Measurements from ENCODE around the gene CGNL1.

The CGNL1 gene

GRCh38 chr15:57385923-57386390 is 9.7 kb downstream of the CGNL1 start:
- Mint-ChIP-seq H3K9me3 (no peaks in the 10 kb centered on the region), H3K27me3 (ENCODE audit: low read depth) (peaks cover 3% of the 10 kb centered on the region), H3K4me1 (ENCODE audit: low read depth) (no peaks in the 10 kb centered on the region), H3K4me3 (no peak overlapping the region), H3K36me3 (ENCODE audit: low read depth) (no peaks in the 10 kb centered on the region), H3K27ac (no peak overlapping the region)
- no peak for DNase-seq (ENCODE audit: low spot score)

- no peak overlapping the region for H3K27ac Mint-ChIP-seq
- no peaks in the 10 kb centered on the region for H3K9me3 Mint-ChIP-seq
- H3K4me1 Mint-ChIP-seq (ENCODE audit: low read depth): no peaks in the 10 kb centered on the region
- no peak for DNase-seq (ENCODE audit: low spot score)
- H3K36me3 Mint-ChIP-seq (ENCODE audit: low read depth): no peaks in the 10 kb centered on the region
- no peak overlapping the region for H3K4me3 Mint-ChIP-seq
- peaks cover 4% of the 10 kb centered on the region for H3K27me3 Mint-ChIP-seq (ENCODE audit: low read depth)
These were observed 10.7 kb downstream of the CGNL1 start for GRCh38 chr15:57386976-57387375.

- H3K27ac Mint-ChIP-seq: no peak overlapping the region
- H3K27me3 Mint-ChIP-seq (ENCODE audit: low read depth): peaks cover 6% of the 10 kb centered on the region
- H3K4me1 Mint-ChIP-seq (ENCODE audit: low read depth): no peaks in the 10 kb centered on the region
- H3K36me3 Mint-ChIP-seq (ENCODE audit: low read depth): no peaks in the 10 kb centered on the region
- DNase-seq (ENCODE audit: low spot score): no peak
- no peak overlapping the region for H3K4me3 Mint-ChIP-seq
- no peaks in the 10 kb centered on the region for H3K9me3 Mint-ChIP-seq
These were observed 11.3 kb downstream of the CGNL1 start for GRCh38 chr15:57387564-57388076.

- H3K27me3 Mint-ChIP-seq (ENCODE audit: low read depth): peaks cover 10% of the 10 kb centered on the region
These were observed 12.2 kb downstream of the CGNL1 start for GRCh38 chr15:57388464-57388863.

GRCh38 chr15:57389991-57390390 is 13.7 kb downstream of the CGNL1 start:
- no peaks in the 10 kb centered on the region for H3K36me3 Mint-ChIP-seq (ENCODE audit: low read depth)
- peaks cover 10% of the 10 kb centered on the region for H3K27me3 Mint-ChIP-seq (ENCODE audit: low read depth)
- no peaks in the 10 kb centered on the region for H3K9me3 Mint-ChIP-seq
- H3K4me1 Mint-ChIP-seq (ENCODE audit: low read depth): no peaks in the 10 kb centered on the region
- no peak for DNase-seq (ENCODE audit: low spot score)
- H3K27ac Mint-ChIP-seq: no peak overlapping the region
- H3K4me3 Mint-ChIP-seq: no peak overlapping the region

More at GRCh38 chr15:57388464-57388863, 12.2 kb downstream of the CGNL1 start:
- no peak overlapping the region for H3K27ac Mint-ChIP-seq
- no peak overlapping the region for H3K4me3 Mint-ChIP-seq
- H3K36me3 Mint-ChIP-seq (ENCODE audit: low read depth): no peaks in the 10 kb centered on the region
- no peaks in the 10 kb centered on the region for H3K9me3 Mint-ChIP-seq
- H3K4me1 Mint-ChIP-seq (ENCODE audit: low read depth): no peaks in the 10 kb centered on the region
- no peak for DNase-seq (ENCODE audit: low spot score)

GRCh38 chr15:57390583-57390982 is 14.3 kb downstream of the CGNL1 start:
- Mint-ChIP-seq H3K27me3 (ENCODE audit: low read depth) (peaks cover 10% of the 10 kb centered on the region), H3K4me1 (ENCODE audit: low read depth) (no peaks in the 10 kb centered on the region), H3K27ac (no peak overlapping the region), H3K4me3 (no peak overlapping the region), H3K36me3 (ENCODE audit: low read depth) (no peaks in the 10 kb centered on the region), H3K9me3 (no peaks in the 10 kb centered on the region)
- no peak for DNase-seq (ENCODE audit: low spot score)

GRCh38 chr15:57391537-57391936 is 15.2 kb downstream of the CGNL1 start:
- no peaks in the 10 kb centered on the region for H3K9me3 Mint-ChIP-seq
- H3K27me3 Mint-ChIP-seq (ENCODE audit: low read depth): peaks cover 10% of the 10 kb centered on the region
- no peak for DNase-seq (ENCODE audit: low spot score)

GRCh38 chr15:57393061-57393460 is 16.8 kb downstream of the CGNL1 start:
- Mint-ChIP-seq H3K36me3 (ENCODE audit: low read depth) (no peaks in the 10 kb centered on the region), H3K27ac (no peak overlapping the region), H3K4me1 (ENCODE audit: low read depth) (no peaks in the 10 kb centered on the region), H3K27me3 (ENCODE audit: low read depth) (peaks cover 7% of the 10 kb centered on the region), H3K9me3 (no peaks in the 10 kb centered on the region), H3K4me3 (no peak overlapping the region)
- DNase-seq (ENCODE audit: low spot score): no peak

More at GRCh38 chr15:57391537-57391936, 15.2 kb downstream of the CGNL1 start:
- Mint-ChIP-seq H3K36me3 (ENCODE audit: low read depth) (no peaks in the 10 kb centered on the region), H3K4me3 (no peak overlapping the region), H3K4me1 (ENCODE audit: low read depth) (no peaks in the 10 kb centered on the region), H3K27ac (no peak overlapping the region)

- no peak for DNase-seq (ENCODE audit: low spot score)
- Mint-ChIP-seq H3K36me3 (ENCODE audit: low read depth) (no peaks in the 10 kb centered on the region), H3K27me3 (ENCODE audit: low read depth) (peaks cover 9% of the 10 kb centered on the region), H3K27ac (no peak overlapping the region), H3K4me1 (ENCODE audit: low read depth) (no peaks in the 10 kb centered on the region), H3K9me3 (no peaks in the 10 kb centered on the region), H3K4me3 (no peak overlapping the region)
These were observed 19.0 kb downstream of the CGNL1 start for GRCh38 chr15:57395292-57395691.

GRCh38 chr15:57398336-57398735 is 22.0 kb downstream of the CGNL1 start:
- no peaks in the 10 kb centered on the region for H3K4me1 Mint-ChIP-seq (ENCODE audit: low read depth)

GRCh38 chr15:57401546-57401945 is 25.2 kb downstream of the CGNL1 start:
- Mint-ChIP-seq H3K27me3 (ENCODE audit: low read depth) (peaks cover 6% of the 10 kb centered on the region), H3K9me3 (no peaks in the 10 kb centered on the region), H3K4me3 (no peak overlapping the region), H3K36me3 (ENCODE audit: low read depth) (no peaks in the 10 kb centered on the region), H3K27ac (no peak overlapping the region), H3K4me1 (ENCODE audit: low read depth) (no peaks in the 10 kb centered on the region)
- DNase-seq (ENCODE audit: low spot score): no peak

More at GRCh38 chr15:57398336-57398735, 22.0 kb downstream of the CGNL1 start:
- Mint-ChIP-seq H3K27me3 (ENCODE audit: low read depth) (peaks cover 2% of the 10 kb centered on the region), H3K36me3 (ENCODE audit: low read depth) (no peaks in the 10 kb centered on the region), H3K9me3 (no peaks in the 10 kb centered on the region), H3K4me3 (no peak overlapping the region), H3K27ac (no peak overlapping the region)
- DNase-seq (ENCODE audit: low spot score): no peak

GRCh38 chr15:57403017-57403416 is 26.7 kb downstream of the CGNL1 start:
- Mint-ChIP-seq H3K27ac (no peak overlapping the region), H3K27me3 (ENCODE audit: low read depth) (peaks cover 6% of the 10 kb centered on the region), H3K36me3 (ENCODE audit: low read depth) (no peaks in the 10 kb centered on the region), H3K4me3 (no peak overlapping the region), H3K4me1 (ENCODE audit: low read depth) (no peaks in the 10 kb centered on the region), H3K9me3 (no peaks in the 10 kb centered on the region)
- DNase-seq (ENCODE audit: low spot score): no peak

- Mint-ChIP-seq H3K27ac (no peak overlapping the region), H3K9me3 (no peaks in the 10 kb centered on the region), H3K36me3 (ENCODE audit: low read depth) (no peaks in the 10 kb centered on the region), H3K4me3 (no peak overlapping the region), H3K27me3 (ENCODE audit: low read depth) (peaks cover 6% of the 10 kb centered on the region), H3K4me1 (ENCODE audit: low read depth) (no peaks in the 10 kb centered on the region)
- DNase-seq (ENCODE audit: low spot score): no peak
These were observed 27.4 kb downstream of the CGNL1 start for GRCh38 chr15:57403566-57404325.

GRCh38 chr15:57405133-57405532 is 28.8 kb downstream of the CGNL1 start:
- Mint-ChIP-seq H3K27me3 (ENCODE audit: low read depth) (peaks cover 5% of the 10 kb centered on the region), H3K4me3 (no peak overlapping the region), H3K27ac (no peak overlapping the region), H3K9me3 (no peaks in the 10 kb centered on the region), H3K36me3 (ENCODE audit: low read depth) (no peaks in the 10 kb centered on the region), H3K4me1 (ENCODE audit: low read depth) (no peaks in the 10 kb centered on the region)
- no peak for DNase-seq (ENCODE audit: low spot score)
